GM18870 (cell line): Measurements from ENCODE around the gene BARX1.

Experiments
- ATAC-seq: cut with Tn5 transposase; IDR thresholded peaks from one replicate; pipeline ENCODE4 v1.9.1; 2021; ENCODE audit warnings: moderate library complexity; ENCODE audit not compliant: unreplicated experiment

BARX1 gene

DNA sequence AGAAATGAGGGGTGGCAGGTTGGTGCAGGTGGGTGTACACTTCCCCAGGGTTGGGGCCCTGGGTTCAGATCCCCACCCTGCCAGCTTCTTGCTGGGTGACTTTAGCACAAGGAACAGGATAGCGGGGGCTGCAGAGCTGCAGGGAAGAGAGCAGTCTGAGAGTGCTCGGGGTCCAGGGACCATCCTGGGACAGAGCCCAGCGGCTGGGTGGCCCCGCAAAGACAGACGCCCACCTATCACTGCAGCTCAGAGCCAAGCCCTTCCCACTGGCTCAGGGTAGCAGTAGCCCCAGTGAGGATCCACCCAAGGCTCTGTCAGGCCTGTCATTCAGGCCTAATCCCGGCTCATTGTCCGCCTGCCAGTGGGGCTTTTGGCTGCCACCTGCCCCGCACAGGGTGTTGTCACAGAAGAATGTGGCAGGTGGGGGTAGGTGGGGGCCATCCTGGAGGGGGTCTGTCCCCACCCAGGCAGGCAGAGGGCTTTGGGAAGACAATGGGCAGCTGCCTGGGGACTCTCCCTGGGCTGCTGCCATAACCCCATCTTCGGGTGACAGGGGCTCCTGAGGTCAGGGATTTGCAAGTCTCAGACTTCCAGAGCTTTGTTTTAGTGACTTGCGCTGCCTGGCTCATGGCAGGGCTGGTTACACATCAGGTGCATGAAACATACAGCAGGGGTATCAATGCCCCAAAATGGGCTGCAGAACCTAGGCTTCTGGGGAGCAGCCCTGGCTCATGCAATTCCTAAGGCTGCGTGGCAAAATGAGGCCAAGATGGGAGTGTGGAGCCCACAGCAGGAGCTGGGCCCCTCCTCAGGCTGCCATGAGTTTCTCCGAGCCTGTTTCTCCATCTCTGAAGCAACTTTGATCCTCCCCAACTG is 52.1 kb downstream of the BARX1 start:
- no peak for ATAC-seq

DNA sequence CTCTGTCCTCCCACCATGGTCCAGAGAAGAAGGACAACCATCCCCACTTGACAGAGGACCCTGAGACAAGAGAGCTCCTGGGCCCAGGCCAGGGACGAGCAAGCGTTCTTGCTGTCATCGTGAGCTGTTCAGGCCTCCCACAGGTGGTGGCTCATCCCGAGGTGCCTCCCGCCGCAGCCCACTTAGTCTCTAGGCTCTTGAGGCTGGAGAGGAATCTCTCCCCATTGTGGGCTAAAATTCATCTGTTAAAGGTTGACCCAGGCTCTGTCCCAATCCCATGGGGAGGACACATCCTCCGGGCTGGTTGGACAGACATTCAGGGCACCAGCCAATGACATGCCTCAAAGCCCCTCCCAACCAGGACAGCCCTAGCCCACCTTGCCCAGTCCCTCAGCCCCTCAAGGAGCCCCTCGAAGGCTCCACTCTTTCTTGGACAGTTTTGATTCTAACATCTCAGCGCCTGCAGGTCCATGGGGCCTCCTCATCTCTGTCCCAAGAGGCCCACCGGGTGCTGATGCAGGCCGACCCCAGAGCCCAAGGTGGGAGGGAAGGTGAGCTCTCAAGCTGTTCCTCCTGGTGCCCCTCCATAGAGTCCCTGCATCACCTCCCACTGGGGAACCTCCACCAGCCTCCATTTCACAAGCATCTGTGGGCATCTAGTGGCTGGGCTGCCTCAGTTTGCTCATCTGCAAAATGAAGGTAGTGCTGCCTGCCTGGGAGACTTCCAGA is 52.9 kb downstream of the BARX1 start:
- ATAC-seq, result no peak
